Activated CD4-positive, alpha-beta T cell treated with anti-CD3 and anti-CD28 coated beads, Interleukin-2, amount 50 U/mL, for 24 hours (primary cell): ENCODE results near the gene ADCY10.
"Not testable (repeated sequence)": the region's sequence is repeated elsewhere in the genome, so short reads cannot be mapped to it uniquely, and the experiment has no call there.

Source experiments
- DNase-seq, 2 donors: peaks; one replicate each; pipeline ENCODE4 v3.0.0-alpha.2; 2020; ENCODE audit warnings: low read depth in 1 of 2, low spot score in 1 of 2

The ADCY10 gene

DNA sequence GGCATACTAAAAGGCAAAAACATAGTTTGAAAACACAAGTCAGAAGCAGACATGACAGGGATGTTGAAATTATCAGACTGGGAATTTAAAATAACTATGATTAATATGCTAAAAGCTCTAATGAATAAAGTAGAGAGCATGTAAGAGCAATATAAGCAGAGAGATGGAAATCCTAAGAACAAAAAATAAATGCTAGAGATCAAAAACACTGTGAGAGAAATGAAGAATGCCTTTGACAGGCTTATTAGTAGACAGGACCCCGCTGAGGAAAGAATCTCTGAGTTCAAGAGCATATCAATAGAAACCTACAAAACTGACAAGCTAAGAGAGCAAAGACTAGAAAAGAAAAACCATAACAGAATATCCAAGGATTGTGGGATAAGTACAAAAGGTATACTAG lies 98.3 kb downstream of the ADCY10 start:
- no peak for DNase-seq

DNA sequence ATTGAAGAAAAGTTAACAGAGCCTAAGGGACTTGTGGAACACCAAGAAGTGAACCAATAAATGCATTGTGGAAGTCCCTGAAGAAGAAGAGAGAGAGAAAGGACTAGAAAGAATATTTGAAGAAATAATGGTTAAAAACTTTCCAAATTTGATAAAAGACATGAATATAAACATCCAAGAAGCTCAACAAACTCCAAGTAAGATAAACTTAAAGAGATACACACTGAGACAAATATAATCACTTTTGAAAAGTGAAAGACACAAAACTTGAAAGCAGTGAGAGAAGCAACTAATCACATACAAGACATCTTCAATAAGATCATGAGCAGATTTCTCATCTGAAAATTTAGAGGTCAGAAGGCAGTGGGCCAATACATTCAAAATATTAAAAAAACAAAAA lies 101.0 kb downstream of the ADCY10 start:
- DNase-seq: no peak

DNA sequence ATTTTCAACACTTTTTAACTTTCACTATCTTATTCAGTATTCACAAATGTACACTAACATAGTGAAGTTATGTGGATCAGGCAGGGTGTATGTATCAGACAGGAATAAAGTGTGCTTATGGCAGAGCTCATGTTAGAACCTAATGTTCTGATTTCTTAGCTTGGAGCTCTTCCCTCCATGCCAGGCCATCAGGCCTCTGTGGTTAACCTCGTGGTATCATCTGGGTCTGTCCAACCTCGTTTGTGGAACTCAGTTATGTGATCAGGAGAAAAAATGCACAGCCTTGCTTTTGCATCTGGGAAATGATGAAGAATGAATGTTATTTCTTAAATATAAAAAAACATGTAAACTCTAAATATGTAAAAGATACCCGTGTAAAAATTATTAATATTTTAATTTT lies 105.2 kb downstream of the ADCY10 start:
- DNase-seq: no peak

DNA sequence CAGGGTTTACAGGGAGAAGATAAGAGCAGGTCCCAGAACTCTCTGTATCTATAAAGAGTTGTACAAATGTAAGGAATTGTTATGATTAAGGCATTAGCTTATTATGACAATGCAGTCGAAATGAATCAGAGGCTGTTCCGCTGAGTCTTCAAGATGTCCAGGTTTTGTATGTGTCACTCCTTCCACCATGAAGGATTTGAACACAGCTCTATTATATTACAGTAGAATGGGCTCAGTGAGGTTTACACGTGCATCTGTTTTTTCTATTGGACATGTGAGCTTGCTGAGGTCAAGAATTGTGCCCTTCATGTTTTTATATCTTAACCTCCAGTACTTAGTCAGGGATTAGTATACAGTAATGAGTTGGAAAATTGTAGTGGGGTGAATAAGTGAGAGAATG lies 105.8 kb downstream of the ADCY10 start:
- DNase-seq: no peak

DNA sequence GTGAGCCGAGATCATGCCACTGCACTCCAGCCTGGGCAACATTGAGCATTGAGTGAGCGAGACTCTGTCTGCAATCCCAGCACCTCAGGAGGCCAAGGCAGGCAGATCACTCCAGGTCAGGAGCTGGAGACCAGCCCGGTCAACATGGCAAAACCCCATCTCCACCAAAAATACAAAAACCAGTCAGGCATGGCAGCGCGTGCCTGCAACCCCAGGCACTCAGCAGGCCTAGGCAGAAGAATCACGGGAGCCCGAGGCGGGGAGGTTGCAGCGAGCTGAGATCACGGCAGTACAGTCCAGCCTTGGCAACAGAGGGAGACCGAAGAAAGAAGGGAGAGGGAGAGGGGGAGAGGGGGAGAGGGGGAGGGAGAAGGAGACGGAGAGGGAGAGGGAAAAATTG lies 107.3 kb downstream of the ADCY10 start:
- not testable (repeated sequence) for DNase-seq

DNA sequence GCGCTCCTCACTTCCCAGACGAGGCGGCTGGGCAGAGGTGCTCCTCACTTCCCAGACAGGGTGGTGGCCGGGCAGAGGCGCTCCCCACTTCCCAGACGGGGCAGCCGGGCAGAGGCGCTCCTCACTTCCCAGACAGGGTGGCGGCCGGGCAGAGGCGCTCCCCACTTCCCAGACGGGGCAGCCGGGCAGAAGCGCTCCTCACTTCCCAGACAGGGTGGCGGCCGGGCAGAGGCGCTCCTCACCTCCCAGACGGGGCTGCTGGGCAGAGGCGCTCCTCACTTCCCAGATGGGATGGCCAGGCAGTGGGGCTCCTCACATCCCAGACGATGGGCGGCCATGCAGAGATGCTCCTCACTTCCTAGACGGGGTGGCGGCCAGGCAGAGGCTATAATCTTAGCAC lies 107.7 kb downstream of the ADCY10 start:
- not testable (repeated sequence) for DNase-seq

DNA sequence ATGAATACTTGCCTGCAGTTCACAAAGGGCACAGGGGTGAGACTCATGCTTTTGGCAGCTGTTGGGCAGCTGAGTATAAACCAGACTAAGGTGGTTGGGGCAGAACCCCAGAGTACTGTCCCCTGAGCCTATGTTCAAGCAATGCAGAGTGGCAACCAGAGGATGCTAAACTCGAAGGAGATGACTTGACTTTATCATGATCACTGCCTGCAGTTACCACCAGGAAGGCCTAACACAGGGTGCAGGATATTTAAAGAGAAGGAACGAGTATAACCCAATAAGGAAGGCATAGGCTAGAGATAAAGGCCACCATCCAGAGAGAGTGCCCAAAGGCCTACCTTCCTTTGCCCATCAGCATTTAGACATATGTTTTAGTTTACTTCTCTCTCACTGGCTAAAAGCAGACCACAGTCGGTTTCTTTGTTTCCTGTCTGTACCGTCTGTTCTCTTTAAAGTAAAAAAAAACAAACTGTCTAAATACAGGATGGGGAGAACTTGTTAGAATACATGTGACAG lies 108.8 kb downstream of the ADCY10 start:
- no peak for DNase-seq

DNA sequence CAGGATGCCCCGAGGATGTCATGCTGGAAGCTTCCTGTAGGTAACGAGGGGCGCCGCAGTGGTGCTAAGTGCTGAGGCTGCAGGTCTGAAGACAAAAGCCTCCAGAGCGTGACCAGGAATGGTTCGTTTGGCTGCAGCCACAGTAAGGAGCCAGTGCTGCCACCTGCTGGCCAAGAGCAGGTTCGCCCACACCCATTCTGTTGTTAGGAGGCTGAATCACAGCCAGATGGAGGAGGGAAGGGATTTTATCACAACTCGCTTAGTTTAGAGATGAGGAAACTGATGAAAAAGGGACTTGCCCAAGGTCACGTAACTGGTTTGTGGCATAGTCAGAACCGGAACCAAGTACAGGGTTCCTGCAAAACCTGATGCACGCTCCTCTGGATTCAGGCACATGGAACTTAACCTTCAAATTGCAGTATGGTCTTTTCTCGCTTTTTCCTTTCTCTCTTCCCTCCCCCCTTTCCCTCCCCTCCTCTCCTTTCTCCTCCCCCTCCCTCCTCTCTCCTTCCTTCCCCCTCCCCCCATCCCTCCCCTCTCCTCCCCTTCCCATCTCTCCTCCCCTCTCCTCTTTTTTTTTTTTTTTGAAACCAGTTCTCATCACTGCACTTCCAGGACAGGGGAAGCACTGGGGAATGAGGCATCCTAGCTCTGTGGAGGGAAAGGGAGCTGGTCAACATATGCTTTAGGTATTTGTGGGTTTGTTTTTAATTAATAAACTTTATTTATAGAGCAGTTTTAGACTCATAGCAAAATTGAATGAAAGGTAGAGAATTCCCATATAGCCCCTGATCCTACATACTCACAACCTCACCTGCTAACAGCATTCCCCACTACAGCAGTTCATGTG lies 110.4 kb downstream of the ADCY10 start:
- DNase-seq: peak; percentile 74 to 87

DNA sequence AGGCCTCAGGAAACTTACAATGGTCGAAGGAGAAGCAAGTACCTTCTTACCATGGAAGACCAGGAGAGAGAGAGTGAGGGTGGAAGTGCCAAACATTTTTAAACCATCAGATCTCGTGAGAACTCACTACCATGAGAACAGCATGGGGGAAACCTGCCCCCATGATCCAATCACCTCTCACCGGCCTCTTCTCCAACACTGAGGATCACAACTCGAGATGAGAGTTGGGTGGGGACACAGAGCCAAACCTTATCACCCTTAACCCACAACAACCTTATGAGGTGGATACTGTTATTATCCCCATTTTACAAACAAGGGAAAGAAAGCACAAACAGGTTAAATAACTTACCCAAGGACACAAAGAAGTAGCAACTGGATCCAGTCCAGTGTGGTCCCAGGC lies 111.7 kb downstream of the ADCY10 start:
- no peak for DNase-seq

DNA sequence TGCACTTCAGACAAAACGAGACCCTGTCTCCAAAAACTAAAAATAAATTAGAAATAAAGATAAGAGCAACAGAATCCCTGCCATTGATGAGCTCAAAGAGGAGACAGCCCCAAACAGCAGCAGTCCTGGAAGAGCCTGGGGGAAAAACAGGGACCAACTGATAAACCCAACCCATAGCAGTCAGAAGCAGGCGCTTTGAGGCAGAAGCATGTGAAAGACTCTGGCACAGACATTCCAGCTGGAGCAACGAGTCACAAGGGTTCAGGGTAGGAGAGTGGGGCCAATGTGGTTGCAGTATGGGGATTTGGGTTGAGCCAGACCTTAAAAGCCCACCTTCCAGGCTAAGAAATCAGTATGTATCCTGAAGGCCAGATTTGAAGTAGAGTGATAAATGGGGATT lies 113.7 kb downstream of the ADCY10 start:
- DNase-seq: no peak

DNA sequence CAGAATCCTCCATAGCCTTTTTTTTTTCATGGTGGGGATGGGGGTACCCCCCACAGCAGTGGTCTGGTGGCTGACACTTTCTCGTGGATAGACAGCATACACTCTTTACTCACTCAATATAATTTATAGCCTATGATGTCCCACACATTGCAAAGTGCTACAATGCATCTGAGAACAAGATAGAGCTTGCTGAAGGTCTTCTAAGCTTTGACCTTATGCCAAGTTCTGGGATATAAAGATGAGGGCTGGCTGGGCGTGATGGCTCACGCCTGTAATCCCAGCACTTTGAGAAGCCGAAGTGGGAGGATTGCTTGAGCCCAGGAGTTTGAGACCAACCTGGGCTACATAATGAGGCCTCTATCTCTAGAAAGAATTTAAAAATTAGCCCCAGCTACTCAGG lies 114.2 kb downstream of the ADCY10 start:
- DNase-seq: no peak

DNA sequence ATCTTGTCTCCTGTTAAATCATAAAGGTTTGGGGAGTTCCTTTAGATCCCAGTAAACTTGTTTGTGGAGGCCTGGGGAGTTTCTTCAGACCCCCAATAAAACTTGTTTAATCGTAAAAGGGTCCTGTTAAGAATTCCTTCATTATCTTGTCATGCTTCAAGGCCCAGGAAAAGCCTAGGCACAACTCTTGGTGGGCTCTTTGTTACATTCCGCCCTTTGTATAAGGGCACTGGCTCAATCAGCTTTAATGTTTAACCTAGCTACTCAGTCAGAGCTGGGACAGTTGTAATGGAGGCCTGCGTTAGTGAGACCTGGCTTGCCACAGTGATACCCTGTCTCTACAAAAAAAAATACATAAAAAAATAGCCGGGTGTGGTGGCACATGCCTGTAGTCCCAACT lies 115.0 kb downstream of the ADCY10 start:
- DNase-seq: no peak

DNA sequence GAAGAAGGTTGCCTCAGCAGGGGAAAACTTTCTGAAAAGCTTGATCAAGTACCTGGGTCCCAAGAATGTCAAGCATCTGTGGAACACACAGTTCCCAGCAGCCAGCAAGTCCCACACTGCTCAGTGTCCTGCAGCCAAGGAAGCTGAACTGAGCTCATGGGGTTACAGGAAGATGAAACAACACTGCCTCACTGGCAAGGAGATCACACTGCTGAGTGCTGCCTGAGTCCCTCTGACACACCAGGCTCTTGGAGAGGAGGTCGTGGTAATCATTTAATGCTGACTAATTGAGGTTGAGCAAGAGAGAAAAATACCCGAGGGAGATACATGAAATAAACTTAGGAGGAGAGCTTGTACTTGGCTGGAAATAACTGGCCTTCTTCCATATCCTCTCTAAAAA lies 116.9 kb downstream of the ADCY10 start:
- DNase-seq: no peak

DNA sequence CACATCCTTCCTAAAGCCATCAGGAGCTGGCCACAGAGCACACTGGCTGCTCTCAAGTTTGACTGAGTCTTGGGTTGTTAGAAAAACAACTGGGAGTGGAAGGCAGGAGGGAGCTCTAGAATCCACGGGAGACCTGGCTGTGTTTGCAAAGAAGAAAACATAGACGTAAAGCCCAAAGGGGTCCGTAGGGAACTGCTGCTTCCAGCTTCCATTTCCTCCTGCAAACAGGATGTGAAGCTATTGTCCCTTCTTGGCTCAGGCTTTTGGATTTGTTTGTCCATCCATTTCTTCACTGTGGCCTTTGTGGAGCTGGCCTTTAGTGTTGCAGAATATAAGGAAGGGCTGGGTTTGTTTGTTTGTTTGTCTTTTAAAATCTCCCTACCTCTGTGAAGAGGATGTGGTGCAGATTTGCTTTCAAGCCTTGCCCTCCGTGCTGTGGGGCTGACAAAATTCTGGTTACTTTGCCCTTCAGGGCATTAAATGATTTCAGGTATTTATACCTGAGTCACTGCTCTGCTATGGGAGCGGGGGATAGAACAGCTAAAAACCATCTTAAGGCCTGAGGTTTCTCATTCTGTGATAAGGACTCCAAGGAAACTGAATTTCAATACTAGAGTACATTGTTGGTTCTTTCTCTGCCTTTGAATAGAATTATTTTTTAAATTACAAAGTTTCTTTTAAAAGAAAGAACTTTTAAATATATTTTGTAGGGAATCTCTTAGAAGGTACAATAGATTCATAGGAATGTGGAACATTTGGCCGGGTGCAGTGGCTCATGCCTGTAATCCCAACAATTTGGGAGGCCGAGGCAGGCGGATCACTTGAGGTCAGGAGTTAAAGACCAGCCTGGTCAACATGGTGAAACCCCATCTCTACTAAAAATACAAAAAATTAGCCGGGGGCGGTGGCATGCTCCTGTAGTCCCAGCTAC lies 117.9 kb downstream of the ADCY10 start:
- DNase-seq: no peak

DNA sequence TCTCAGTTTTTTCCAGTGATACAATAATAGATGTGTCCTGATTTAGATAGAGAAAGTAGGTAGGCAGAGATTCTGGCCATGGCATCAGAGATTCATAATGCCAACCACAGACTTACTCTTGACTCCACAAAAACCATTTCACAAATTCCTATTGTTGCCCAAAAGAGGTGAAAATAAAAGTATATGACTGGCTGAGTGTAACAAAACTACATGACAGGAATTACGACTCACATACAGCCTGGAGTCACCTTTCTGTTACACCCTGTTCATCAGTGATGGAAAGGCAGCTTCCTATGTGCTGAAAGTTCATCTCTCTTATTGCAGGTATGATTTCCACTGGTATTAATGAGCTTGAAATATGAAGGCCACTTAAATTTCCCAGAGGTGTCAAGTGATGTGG lies 119.9 kb downstream of the ADCY10 start:
- no peak for DNase-seq

DNA sequence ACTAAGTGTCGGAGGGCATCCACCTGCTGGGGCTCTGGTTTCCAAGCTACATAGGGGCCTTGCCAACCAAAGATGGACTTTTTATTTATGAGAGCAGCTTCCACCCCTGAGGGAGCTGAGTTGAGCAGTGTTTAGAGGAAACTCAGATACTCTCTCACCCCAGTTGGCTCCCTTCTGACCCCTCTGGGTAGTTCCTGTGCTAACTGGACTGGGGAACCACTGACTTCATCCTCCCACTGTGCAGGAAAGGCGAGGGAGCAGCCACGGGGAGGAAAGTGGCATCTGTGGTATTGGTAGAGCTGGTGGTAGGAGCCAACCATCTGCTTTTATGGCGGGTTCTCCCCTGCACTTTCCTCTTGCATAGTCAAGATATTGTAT lies 121.8 kb downstream of the ADCY10 start:
- no peak for DNase-seq

DNA sequence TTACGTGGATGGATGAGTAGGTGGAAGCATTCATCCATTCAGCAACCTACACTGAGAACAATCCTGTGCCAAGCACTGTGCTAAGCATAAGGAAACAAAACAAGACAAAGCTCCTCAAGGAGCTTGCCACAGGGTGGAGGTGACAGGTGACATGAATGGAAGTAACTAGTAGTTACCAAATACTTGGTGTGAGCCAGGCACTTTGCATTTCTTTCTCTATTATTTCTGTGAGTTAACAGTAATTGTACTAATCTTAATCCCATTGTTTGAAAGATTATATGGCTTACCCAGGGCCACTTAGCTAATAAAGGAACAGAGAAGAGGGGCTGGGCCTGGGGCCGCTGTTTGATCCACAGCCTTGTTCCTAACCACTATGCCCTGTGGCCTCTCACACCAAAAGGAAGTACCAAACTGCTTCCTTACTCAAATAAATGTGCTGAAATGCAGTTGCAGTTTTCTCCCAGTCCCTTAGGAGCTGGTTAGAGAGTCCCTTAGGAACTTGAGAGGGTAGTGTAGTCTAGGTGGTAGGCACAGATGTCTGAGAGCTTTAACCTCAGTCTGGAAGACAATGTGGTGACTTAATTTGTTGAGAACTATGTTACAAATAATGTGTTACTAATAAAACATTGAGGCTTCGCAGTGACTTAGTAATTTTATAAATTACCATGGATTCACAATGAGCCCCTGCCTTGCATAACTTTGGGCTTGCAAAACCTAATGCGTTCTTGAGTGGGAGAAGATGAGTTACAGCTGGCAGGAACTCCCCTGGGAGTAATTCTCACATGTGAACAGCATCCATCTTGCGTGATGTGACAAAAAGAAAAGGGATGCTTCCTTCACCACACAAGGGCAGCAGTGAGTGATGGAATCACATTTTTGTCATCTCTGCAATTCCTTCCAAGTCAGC lies 122.4 kb downstream of the ADCY10 start:
- DNase-seq: no peak

DNA sequence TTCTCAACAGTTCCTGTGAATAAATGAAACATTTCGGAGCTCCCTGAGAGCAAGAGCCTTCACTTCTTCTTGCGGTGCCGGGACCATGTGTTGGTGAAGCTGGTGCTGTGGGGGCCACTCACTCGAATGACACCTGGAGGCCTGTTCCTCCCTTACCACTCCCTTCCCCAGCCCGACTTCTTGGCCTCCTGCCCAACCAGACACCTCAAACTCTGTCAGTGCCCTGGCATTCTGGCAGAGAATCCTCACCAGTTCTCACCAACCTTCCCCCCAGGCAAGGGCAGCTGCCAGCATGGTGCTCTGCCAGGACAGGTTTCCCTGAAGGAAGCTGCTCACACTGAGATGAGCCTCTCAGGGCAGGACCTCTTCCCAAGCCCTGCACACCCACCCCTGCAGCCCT lies 123.8 kb downstream of the ADCY10 start:
- DNase-seq: no peak

DNA sequence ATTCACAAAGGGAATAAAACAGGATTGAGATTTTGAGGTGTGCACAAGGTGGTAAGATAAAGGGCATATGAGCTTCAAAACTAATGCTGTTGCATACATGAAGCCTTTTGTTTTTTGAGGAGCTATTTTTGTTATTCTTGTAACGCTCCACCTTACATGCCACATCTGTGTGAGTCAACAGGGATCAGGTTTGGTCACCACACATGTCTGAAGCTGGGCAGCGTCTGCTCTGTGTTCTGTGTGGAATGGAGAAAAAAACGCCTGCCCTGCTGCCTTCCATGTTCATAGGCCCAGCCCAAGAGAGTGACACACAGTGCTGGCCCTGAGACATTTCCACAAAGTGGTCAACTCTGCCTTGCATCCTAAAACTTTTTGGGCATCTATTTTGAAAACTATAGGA lies 124.4 kb downstream of the ADCY10 start:
- DNase-seq: no peak

DNA sequence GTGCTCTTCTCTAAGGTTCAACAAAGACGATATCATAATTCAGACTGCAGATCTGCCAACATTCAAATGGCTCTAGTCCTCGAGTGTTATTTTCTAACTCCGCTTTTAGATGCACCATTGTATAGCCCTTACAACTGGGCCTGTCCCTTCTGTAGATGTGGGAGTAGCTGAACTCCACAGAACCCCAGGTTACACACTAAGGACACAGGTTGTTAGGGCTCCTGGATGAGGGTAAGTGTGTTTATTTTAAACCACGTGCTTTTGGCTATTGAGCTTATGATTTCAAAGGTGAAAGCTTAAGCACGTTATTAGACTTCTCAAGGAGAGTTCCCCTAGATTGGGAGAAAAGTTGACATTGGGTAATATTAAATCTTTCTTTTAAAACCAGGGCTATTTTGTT lies 127.4 kb downstream of the ADCY10 start:
- no peak for DNase-seq
